ENCODE results near the gene SRGAP1.
"Not testable (repeated sequence)": the region's sequence is repeated elsewhere in the genome, so short reads cannot be mapped to it uniquely, and the experiment has no call there.

DNA sequence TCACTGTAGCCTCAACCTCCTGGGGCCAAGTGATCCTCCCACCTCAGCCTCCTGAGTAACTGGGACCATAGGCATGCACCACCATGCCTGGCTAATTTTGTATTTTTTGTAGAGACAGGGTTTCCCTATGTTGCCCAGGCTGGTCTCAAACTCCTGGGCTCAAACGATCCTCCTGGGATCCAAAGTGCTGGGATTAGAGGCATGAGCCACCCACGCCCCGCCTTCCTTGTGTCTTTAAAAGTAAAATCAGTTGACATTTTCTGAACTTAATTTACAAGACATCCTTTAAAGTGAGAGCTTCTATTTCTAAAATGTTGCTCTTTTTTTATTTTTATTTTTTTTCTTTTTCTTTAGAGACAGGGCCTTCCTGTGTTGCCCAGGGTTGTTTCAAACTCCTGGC, 276.6 kb downstream of the SRGAP1 start:
- not testable (repeated sequence) for TF ChIP-seq CTCF (IDR thresholded peaks at IDR 0.05; ENCODE audit: low read length); EZH2 (IDR thresholded peaks at IDR 0.05; ENCODE audit: borderline replicate concordance, low read length)

Measured in OCI-LY1 (cell line).